Measurements from ENCODE around the gene NCBP2L.
A peak's percentile ranks its signal among the peaks of the same experiment; 100 is the strongest.

The NCBP2L gene

GRCh38 chrX:107826238-107827029, 48.9 kb downstream of the NCBP2L start:
- Histone ChIP-seq H3K9ac (ENCODE audit: low read length) (peak overlapping the region; percentile 38), H3K27me3 (ENCODE audit: control insufficient read depth, insufficient read depth, low read length) (no peaks in the 10 kb centered on the region), H3K4me3 (ENCODE audit: low read length) (no peak overlapping the region)

GRCh38 chrX:107827030-107827831, 49.7 kb downstream of the NCBP2L start:
- Histone ChIP-seq H3K9me3 (ENCODE audit: control insufficient read depth, low read length) (no peaks in the 10 kb centered on the region), H3K27me3 (ENCODE audit: control insufficient read depth, insufficient read depth, low read length) (no peaks in the 10 kb centered on the region), H3K4me3 (ENCODE audit: low read length) (no peak overlapping the region), H3K4me1 (ENCODE audit: control insufficient read depth, insufficient read depth, low read length) (no peaks in the 10 kb centered on the region), H3K36me3 (ENCODE audit: control insufficient read depth, insufficient read depth, low read length) (no peaks in the 10 kb centered on the region), H3K9ac (ENCODE audit: low read length) (peak overlapping the region; percentile 38)

More at GRCh38 chrX:107826238-107827029, 48.9 kb downstream of the NCBP2L start:
- H3K9me3 ChIP-seq (ENCODE audit: control insufficient read depth, low read length), result no peaks in the 10 kb centered on the region
- no peaks in the 10 kb centered on the region for H3K4me1 ChIP-seq (ENCODE audit: control insufficient read depth, insufficient read depth, low read length)
- H3K36me3 ChIP-seq (ENCODE audit: control insufficient read depth, insufficient read depth, low read length), result no peaks in the 10 kb centered on the region

GRCh38 chrX:107827852-107828251, 50.3 kb downstream of the NCBP2L start:
- Histone ChIP-seq H3K36me3 (ENCODE audit: control insufficient read depth, insufficient read depth, low read length) (no peaks in the 10 kb centered on the region), H3K4me3 (ENCODE audit: low read length) (no peak overlapping the region), H3K9ac (ENCODE audit: low read length) (no peak overlapping the region), H3K9me3 (ENCODE audit: control insufficient read depth, low read length) (no peaks in the 10 kb centered on the region), H3K27me3 (ENCODE audit: control insufficient read depth, insufficient read depth, low read length) (no peaks in the 10 kb centered on the region), H3K4me1 (ENCODE audit: control insufficient read depth, insufficient read depth, low read length) (no peaks in the 10 kb centered on the region)

GRCh38 chrX:107829878-107830277, 52.3 kb downstream of the NCBP2L start:
- Histone ChIP-seq H3K9ac (ENCODE audit: low read length) (no peak overlapping the region), H3K4me3 (ENCODE audit: low read length) (no peak overlapping the region), H3K36me3 (ENCODE audit: control insufficient read depth, insufficient read depth, low read length) (no peaks in the 10 kb centered on the region), H3K9me3 (ENCODE audit: control insufficient read depth, low read length) (no peaks in the 10 kb centered on the region), H3K27me3 (ENCODE audit: control insufficient read depth, insufficient read depth, low read length) (no peaks in the 10 kb centered on the region), H3K4me1 (ENCODE audit: control insufficient read depth, insufficient read depth, low read length) (no peaks in the 10 kb centered on the region)

- Histone ChIP-seq H3K9ac (ENCODE audit: low read length) (no peak overlapping the region), H3K4me1 (ENCODE audit: control insufficient read depth, insufficient read depth, low read length) (no peaks in the 10 kb centered on the region), H3K9me3 (ENCODE audit: control insufficient read depth, low read length) (no peaks in the 10 kb centered on the region), H3K4me3 (ENCODE audit: low read length) (no peak overlapping the region), H3K27me3 (ENCODE audit: control insufficient read depth, insufficient read depth, low read length) (no peaks in the 10 kb centered on the region), H3K36me3 (ENCODE audit: control insufficient read depth, insufficient read depth, low read length) (no peaks in the 10 kb centered on the region)
Measured at GRCh38 chrX:107831071-107831730, 53.7 kb downstream of the NCBP2L start.

- Histone ChIP-seq H3K9me3 (ENCODE audit: control insufficient read depth, low read length) (no peaks in the 10 kb centered on the region), H3K27me3 (ENCODE audit: control insufficient read depth, insufficient read depth, low read length) (no peaks in the 10 kb centered on the region), H3K4me3 (ENCODE audit: low read length) (no peak overlapping the region), H3K36me3 (ENCODE audit: control insufficient read depth, insufficient read depth, low read length) (no peaks in the 10 kb centered on the region), H3K4me1 (ENCODE audit: control insufficient read depth, insufficient read depth, low read length) (no peaks in the 10 kb centered on the region), H3K9ac (ENCODE audit: low read length) (no peak overlapping the region)
Measured at GRCh38 chrX:107834275-107835201, 57.0 kb downstream of the NCBP2L start.

GRCh38 chrX:107836958-107837357, 59.4 kb downstream of the NCBP2L start:
- H3K27me3 ChIP-seq (ENCODE audit: control insufficient read depth, insufficient read depth, low read length), result no peaks in the 10 kb centered on the region
- H3K4me1 ChIP-seq (ENCODE audit: control insufficient read depth, insufficient read depth, low read length), result no peaks in the 10 kb centered on the region
- H3K4me3 ChIP-seq (ENCODE audit: low read length), result no peak overlapping the region
- no peaks in the 10 kb centered on the region for H3K9me3 ChIP-seq (ENCODE audit: control insufficient read depth, low read length)
- H3K9ac ChIP-seq (ENCODE audit: low read length), result no peak overlapping the region
- H3K36me3 ChIP-seq (ENCODE audit: control insufficient read depth, insufficient read depth, low read length), result no peaks in the 10 kb centered on the region

GRCh38 chrX:107840971-107841370, 63.4 kb downstream of the NCBP2L start:
- H3K27me3 ChIP-seq (ENCODE audit: control insufficient read depth, insufficient read depth, low read length), result no peaks in the 10 kb centered on the region
- no peaks in the 10 kb centered on the region for H3K4me1 ChIP-seq (ENCODE audit: control insufficient read depth, insufficient read depth, low read length)
- H3K4me3 ChIP-seq (ENCODE audit: low read length), result no peak overlapping the region
- no peaks in the 10 kb centered on the region for H3K9me3 ChIP-seq (ENCODE audit: control insufficient read depth, low read length)
- H3K9ac ChIP-seq (ENCODE audit: low read length), result no peak overlapping the region
- no peaks in the 10 kb centered on the region for H3K36me3 ChIP-seq (ENCODE audit: control insufficient read depth, insufficient read depth, low read length)

GRCh38 chrX:107842715-107843400, 65.3 kb downstream of the NCBP2L start:
- no peaks in the 10 kb centered on the region for H3K9me3 ChIP-seq (ENCODE audit: control insufficient read depth, low read length)
- no peak overlapping the region for H3K9ac ChIP-seq (ENCODE audit: low read length)

More at GRCh38 chrX:107842715-107843400, 65.3 kb downstream of the NCBP2L start:
- no peaks in the 10 kb centered on the region for H3K36me3 ChIP-seq (ENCODE audit: control insufficient read depth, insufficient read depth, low read length)
- no peaks in the 10 kb centered on the region for H3K27me3 ChIP-seq (ENCODE audit: control insufficient read depth, insufficient read depth, low read length)
- no peaks in the 10 kb centered on the region for H3K4me1 ChIP-seq (ENCODE audit: control insufficient read depth, insufficient read depth, low read length)
- no peak overlapping the region for H3K4me3 ChIP-seq (ENCODE audit: low read length)

All from mucosa of stomach (tissue), 1 donor.